ENCODE measurements around the gene ADAMTS2.

The ADAMTS2 gene

DNA sequence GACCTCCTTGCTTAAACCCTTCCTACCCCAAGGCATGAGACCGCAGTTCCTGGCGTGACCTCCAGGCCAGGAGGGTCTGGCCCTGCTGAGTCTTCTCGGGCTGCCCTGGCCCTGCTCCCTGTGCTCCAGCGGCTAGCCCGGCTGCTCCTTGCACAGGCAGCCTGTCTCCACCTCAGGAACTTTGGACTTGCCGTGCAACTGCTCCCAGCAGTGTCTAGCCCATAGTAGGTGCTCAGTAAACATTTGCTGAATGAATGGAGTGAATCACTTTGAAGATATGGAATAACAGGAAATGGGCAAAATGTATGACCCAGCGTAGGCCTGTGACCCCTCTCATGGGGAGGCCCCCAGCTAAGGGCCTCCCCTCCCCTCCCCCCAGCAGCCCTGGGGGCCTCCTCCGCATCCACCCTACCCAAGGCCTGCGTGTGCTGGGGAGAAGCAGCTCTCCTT, 158.0 kb downstream of the ADAMTS2 start:
- no peak for DNase-seq

DNA sequence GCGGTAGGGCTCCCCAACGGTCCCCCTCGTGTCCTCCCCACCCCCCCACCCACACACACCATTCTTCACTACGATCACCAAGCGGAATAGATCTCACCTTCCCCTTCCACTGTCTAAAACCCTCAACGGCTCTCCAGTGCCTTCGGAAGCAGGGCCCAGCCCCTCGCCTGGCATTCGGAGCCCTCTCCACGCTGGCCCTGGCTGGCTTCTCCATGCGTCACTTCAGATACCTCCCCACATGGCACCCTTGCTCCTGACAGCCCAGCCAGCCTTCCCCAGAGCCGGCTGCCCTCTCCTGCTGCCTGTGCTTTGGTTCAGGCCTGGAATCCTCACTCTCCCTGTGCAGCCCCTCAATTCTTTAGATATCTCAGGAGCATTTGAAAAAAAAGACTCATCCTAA, 158.5 kb downstream of the ADAMTS2 start:
- no peak for DNase-seq

DNA sequence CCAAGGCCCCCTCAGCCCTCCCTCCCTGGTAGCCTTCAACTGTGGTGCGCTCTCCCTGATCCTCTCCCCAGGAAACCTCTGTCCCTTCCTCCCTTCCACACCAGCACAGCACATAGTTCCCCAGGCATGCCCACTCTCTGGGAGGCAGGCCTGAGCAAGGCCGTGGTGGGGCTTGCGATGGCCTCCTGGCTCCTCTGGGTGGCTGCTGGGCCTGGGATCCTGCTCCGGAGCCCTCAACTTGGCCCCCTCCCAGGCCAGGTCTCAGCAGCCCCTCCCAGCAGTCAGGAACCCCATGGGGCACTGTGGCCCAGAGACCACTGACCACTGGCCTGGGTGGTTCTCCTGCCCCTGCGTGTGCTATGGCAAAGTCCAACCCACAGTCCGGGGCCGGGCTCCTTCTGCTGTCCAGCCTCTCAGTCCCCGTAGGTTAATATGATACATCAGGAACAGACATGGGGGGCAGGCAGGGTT, 159.3 kb downstream of the ADAMTS2 start:
- no peak for DNase-seq

DNA sequence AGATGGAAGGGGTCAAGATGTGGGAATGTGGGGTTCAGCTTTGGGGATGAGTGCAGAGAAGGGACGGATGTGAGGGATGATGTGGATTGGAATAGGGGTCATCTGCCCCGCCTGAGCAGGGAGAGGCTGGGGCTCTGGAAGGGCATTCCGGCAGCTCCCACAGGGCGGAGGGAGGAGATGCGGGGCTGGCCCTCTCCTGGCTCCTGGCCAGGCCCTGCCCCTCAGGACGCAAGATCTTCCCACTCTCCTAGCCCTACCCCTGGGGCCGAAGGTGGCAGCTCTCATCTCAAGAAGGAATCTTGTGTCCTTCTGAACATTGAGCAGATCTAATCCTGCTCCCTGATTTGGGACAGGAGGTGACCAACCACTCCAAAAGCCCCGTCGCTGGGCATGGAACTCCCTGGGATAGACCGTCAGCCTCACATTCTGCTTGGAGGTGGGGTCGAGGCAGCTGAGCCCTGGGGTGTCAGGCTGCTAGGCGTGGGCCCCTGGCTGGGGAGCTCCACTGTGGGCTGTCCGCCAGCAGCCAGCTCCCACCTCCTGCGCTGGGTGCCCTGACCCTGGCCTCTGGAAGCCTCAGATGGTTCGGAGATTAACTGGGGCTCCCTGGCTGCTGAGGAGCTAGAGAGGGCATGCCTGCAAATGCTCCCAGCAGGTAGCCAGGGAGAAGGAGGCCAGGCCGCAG, 159.9 kb downstream of the ADAMTS2 start:
- no peak for DNase-seq

DNA sequence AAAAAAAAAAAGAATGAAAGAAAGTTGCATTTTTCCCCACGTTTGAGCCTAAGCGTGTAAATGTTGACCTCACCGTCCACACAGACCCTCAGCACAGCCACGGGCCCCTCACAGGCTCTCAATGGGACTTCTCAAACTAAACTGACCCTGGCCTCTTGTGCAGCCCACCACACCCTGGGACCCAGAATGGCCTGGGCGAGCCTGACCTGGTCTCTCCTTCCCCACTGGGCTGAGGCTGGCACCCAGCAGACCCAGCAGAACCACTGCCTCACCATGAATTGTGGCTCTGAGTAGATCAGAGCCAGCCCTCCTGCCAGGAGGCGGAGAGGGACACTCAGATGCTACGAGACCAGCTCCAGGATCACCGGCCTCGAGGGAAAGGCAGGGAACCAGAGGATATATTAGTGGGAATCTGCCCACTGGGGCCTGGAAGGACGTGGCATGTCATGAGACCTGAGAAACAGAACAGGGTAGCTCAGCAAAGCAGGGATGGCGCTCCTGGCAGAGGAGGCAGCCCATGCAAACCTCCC, 160.7 kb downstream of the ADAMTS2 start:
- DNase-seq = no peak

DNA sequence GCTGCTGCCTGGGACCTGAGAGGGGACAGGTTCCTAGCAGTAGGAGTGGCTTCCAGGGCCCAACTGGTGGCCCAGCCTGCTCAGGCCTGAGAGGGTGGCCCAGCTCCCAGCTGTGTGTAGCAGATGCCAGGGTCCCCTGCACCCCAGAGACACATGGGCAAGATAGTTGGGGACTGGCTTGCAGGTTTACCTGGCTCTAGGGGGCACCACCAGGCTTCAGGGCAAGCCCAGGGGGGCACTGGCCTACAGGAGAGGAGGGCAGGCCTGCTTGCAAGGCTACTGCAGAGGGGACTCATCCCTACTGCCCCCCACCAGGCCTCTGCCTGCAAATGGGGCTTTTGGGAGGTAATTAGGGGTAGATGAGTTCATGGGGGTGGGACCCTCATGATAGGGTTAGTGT, 161.8 kb downstream of the ADAMTS2 start:
- no peak for DNase-seq

DNA sequence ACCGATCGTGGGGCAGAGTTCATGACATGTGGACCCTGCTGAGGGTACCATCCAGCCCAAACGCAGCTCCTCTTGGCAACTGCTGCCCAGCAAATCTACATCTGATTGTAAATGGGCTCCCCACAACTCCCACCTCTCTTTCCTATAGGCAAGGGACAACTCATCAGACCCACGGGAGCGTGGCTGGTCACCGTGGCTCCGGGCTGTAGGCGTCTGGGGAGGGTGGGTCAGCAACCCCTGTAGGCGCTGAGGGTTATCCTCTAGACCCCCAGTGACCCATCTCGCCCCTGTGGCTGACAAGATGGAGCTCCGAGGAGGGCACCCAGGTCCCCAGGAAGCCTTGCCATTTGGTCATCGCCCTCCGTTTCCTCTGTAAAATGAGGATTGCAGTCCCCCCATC, 162.7 kb downstream of the ADAMTS2 start:
- DNase-seq = no peak

DNA sequence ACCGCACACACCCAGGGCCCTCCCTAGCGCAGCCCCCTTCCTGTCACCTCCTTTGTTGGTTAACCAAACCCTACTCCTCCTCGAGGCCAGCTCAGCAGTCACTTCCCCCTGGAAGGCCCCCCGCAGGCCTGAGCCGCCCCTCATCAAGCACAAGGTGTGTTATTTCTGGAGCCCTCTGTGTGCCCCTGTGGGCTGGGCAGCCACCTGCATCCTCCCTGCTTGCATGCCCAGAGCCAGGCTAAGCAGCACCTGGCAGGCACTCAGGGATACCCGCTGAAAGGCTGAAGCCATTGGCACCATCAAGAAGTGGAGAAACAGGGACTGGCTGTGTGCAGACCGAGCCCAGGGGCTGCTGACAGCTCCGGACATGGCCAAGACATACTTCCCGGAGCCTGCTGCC, 163.3 kb downstream of the ADAMTS2 start:
- DNase-seq = no peak

DNA sequence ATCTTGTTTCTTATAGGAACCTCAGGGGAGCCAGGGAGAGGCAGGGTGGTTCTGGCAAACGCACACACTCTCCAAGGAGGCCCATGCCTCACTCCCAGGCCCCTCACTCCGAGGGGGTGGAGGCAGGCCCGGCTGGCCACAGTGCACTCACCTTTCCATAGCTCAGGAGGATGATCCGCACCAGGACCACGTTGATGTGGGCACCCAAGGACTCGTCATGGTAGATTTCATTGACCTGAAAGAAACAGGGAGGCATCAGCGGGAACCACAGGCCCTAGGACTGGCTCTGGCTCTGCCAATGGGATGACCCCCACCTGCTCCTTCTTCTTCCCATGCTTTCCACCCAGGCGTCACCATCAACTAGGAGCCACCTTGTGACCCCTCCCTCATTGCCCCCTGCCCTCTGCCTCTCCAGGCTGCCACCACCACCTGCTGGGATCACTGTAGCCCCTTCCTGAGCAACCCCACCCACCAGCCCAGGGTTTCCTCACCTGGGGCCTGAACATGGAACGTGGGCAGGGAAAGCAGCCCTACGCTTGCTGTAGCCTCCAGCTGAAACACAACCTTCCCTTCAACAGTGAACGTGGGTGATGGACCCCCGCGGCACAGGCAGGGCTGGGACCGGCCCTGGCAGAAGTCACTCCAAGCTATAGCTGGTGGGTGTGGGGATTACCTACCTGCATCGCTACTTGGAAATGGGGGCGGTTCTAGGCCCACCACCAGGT, 164.2 kb downstream of the ADAMTS2 start:
- no peak for DNase-seq

DNA sequence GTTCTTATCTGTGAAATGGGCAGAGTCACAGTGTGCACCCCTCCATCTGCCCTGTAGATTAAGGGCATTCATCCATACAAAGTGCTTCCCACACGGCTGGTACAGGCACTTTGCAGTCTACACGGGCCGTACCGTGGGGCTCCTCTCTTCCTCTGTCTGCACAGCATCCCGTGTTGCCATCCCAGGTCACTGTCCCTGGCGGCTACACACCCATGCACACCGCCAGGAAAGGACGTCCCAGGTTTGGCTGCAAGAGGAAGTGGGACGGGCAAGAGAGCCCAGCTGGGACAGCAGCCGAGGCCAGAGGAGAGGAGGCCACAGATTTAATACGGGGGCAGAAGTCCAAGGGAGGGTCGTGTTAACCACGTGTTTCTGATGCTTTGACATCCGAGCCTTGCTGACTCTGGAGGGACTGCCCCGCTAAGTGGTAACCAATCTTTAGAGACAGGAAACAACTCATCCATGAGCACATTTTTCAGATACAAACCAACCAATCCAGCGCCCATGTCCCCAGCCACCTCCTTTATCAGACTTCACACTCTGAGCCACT, 165.1 kb downstream of the ADAMTS2 start:
- no peak for DNase-seq

DNA sequence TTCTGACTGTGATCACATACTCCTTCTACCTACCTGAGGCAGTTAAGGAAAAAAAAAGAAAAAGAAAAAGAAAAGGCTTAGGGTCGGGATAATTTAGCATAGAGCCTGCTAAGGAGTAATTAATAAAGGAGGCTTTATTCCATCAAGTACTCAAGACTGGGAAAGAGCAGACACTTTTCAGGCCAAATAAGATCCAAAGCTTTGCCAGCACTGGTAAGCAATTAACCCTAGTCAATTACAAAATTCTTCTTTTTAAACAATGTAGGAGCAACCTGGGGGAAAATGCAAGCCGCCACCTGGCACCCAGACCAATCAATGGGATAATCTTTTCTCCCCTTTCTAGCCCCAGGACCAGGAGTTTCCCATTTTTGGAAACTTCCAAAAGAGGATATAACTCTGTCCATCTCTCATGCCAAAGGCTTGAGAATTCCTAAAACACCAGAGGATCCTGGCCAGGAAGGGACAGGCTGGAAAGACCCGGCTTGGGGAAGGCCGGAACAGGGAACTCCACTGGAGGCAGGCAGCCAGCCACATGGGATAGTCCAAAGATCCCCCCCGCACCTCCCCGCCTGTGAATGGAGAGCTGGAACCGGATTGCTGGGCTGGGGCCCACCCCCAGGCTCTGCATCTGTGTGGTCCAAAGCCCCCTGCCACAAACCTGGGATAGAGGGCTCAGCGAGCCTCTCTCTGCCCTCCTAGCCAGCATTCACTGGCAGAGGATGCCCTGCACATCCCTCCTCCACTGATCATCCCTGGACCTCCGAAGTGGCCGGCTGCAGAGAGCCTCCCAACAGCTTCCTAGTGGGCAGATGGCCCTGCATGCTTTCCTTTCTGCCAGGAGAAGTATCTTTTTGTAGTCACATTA, 167.3 kb downstream of the ADAMTS2 start:
- DNase-seq = no peak

DNA sequence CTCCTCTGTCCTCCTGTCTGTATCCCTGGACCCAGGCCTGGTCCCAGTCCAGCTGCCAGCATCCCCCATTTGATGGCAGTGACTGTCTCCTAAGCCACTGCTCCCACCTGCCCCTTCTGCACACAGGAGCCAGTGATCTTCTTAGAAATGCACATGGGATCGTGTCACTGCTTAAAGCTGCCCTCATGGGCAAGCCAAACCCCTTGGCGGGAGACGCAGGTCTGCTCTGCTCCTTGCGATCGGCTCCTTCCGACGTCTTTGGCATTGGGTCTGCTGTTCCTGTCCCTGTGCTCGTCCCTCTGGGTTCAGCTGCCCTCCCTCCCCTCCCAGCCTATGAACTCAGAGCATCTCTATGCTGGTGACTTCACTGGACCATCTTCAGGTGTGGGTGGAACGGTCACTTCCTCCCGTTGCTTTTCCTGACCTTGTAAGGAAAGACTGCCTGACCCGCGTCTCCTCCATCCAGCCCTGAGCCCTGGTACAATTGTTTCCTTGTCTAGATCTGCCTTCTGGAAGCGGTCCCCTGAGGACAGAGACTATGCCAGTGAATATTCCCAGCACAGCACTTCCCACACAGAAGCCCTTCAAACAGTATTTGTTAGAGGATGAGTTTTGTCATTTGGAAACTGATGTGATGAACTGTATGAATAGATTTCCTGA, 168.6 kb downstream of the ADAMTS2 start:
- no peak for DNase-seq

DNA sequence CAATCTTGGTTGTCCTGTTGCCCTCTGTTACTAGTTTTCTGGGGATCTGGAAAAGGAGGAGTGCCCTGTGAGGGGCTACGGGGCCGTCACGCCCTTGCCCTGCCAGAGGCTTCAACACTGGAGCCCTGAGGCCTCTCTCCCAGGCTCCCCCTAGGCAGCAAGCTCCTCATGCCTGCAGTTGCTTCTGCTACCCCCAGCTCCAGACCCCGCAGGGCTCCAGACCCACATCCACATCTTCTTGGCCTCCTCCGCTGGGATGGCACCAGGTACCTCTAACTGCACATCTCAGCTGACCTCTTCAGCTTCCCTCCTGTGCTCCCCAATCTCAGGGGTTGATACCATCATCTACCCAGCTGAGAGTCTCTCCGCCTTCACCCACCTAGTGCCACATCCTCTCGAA, 169.1 kb downstream of the ADAMTS2 start:
- no peak for DNase-seq

DNA sequence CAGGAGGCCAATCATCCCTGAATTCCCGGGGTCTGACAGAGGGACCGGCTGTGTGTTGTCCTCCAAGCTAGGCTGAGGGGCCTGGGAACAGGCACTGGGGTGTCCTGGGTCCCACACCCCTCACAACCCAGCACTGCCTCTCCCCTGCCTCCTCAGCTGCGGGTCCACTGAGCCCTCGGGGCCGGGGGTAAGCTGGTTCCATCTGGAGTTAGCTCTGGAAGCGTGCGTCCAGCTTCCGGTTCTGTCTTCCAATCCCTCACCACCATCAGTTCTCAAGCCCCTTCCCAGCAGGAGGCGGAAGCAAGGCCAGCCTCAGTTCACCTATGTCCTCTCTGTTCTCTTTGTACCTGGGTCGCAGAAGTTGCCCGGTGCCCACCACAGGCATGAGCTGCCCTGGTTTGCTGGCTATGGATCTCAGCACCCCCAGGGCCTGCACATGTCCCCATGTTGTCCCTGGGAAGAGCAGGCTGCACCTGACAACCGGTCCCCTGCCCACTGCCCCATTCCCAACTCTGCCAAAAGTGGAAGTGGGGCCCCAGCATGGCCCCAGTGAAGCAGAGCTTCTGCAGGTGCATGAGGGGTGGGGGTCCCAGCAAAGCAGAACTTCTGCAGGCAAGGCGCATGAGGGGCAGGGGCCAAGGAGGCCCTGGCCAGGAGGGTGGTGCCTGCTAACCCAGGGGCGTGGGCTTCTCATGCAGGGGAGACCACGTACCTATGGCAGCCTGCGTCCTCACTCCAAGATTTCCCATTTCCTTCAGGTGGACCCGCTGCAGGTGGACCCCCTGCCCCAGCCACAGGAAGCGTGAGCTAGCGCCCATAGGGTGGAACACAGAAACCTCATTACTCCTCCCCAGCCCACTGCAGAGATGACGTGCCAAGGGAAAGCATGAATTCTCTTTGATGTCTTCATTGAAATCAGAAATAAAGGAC, 173.2 kb downstream of the ADAMTS2 start:
- DNase-seq = no peak

DNA sequence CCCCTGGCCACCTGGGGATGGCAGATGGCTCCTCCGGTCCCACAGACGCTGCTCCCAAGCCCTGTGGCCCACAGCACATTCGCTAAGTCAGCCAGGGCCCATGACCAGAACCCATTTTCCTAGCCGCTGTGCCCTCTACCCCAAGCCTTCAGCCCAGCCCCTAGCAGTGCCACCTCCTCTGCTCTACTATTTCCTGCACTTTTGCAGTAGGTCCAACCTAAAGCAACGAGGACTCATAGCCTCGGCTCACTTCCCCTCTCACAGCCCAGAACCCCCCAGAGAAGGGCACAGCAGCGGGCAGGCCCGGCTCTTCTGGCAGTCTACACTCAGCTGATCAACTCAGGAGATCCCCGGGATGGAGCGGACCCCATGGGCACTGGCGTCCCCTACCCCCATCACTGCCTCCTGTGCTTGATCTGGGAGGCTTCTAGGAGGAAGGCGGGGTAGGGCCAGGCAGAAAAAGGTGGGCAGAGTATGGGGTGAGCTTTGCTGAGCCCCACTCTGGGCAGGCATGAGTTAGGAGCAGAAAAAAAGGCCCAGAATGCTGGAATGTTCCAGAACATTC, 173.9 kb downstream of the ADAMTS2 start:
- no peak for DNase-seq

DNA sequence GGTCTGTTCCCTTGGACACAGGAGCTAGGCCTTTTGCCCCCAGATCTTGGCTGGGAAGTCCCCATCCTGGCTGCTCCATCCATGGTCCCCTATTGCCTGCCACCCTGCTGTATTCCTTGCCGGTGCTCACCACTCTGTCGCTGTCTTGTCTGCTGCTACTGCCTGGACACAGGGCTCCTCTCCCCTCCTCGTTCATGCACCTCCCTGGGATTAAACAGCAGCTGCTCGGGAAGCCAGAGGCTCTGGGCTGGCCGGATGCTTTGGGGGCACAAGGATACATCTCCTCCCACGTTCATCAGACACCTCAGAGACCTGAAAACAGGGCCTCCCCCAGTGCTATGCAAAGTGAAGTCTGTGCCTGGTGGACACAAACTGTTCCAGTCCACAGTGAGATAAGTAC, 174.7 kb downstream of the ADAMTS2 start:
- DNase-seq = no peak

DNA sequence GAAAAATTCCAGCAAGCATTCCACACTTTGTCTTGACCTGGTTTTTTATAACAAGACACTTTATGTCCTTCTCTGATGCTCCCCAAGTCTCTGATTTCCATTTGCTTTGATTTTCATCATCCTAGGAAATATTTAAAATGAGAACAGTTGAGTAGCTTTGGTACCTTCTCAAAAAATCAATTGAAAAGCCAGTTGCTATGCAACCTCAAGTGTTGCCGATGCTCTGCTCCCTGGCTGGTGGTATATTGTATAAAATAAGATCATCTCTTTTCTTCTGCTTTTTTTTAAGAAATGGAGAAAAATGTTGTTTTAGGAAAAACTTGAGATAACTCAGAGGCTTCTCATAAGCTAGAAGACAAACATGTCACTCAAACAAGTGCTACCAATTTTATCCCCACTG, 175.4 kb downstream of the ADAMTS2 start:
- DNase-seq = no peak

DNA sequence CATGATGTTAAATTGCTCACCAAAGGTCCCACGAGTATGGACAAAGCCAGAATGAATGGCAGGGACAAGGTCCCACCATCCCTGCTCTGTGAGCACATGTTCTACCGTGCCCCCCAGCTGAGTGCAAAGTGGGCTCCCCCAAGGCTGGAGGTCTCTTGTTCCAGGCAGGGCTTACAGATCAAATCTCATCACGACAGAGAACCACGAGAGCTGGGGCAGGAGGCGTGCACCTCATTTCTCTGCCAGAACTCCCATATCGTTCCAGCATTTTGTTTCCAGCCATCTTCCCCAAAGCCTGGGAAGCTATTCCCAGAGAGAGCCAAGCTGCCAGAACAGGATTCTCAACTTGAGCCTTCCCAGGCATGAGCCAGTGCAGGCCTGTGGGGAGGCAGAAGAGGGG, 176.6 kb downstream of the ADAMTS2 start:
- no peak for DNase-seq

DNA sequence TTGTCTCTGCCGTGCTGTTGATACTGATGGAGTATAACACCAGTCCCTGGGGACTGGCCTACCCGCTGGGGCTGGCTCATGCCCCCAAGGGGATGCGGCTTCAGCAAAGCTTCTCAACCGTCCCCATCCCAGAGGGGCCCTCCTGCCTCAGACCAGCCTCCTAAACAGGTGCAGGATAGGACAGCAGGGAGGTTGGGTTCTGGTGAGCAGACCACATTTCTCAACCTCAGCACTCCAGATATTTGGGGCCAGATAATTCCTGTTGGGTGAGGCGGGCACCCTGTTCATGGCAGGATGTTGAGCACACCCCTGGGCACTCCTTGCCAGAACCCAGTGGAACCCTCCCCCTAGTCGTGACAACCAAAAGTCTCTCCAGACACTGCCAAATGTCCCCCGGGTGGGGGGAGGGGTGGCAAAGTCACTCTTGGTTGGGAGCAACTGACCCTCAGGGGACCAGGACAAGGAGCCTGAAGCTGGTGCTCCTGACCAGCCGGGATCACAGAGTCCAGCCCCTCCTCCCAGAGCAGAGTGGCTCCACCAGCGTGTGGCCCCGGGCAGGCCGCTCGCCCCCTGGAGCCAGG, 177.3 kb downstream of the ADAMTS2 start:
- DNase-seq = no peak

Data from DMS79 treated with DMSO at 0.1 percent for 48 hours (cell line).